H1 (cell line): ENCODE data around the gene PIGS.

Source experiments
- GABPA ChIP-seq: IDR thresholded peaks from 2 replicates; pipeline ENCODE4 v1.6.1; 2011; ENCODE audit warnings: mild to moderate bottlenecking, low read length, moderate library complexity, borderline replicate concordance; ENCODE audit not compliant: insufficient read depth
- HDAC2 ChIP-seq, 2 experiments: fragments of 300-600 bp in 1 of 2; sonication (generic) in 1 of 2; IDR thresholded peaks; 2 replicates each; pipeline ENCODE4 v1.6.1; 2011 to 2012; ENCODE audit warnings: low read depth in 2 of 2, low read length in 2 of 2, mild to moderate bottlenecking in 2 of 2, moderate library complexity in 2 of 2, borderline replicate concordance in 1 of 2, inconsistent platforms in 1 of 2
- JUN ChIP-seq: IDR thresholded peaks from 2 replicates; pipeline ENCODE4 v1.6.1; 2011; ENCODE audit warnings: low read depth, mild to moderate bottlenecking, improper control_type of control experiment, low read length
- TF ChIP-seq, protein P1 (sequence below), 3 experiments: IDR thresholded peaks; 1 replicate in 2 of 3; 2 replicates in 1 of 3; pipeline versions ENCODE4 v1.5.1 to v1.6.1; 2011; ENCODE audit warnings: low read length in 3 of 3, mild to moderate bottlenecking in 3 of 3, inconsistent platforms in 2 of 3, low read depth in 1 of 3, moderate library complexity in 1 of 3; ENCODE audit not compliant: insufficient read depth in 1 of 3; ENCODE audit errors: control extremely low read depth in 1 of 3

DNA sequence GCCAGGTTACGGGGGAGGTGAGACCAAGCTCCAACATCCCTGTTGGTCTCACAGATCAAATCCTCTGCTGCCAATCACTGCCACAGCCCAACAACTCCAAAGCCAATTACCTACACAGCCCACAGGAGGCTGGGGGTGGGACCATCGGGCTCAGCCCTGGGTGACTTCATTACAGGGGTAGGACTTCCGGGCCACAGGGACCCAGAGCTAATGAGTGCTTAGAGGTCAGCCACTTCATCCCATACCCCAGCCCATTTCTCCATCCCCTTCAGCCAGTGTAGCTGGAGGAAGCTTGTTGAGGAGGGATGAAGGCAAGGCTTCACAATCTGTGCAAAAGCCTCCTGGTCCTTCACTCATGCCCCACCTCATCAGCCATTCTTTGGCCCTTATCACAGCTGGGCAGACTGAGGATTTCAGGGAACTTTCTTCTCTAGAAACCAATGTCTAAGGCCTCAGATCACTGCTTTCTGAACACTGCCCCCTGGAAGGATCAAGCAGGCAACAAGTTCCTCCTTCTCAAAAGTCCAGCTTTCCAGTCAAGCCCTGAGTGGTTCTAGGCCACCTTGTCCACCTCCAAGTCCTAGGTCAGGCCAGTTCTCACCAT, 59.4 kb downstream of the PIGS start:
- TF ChIP-seq JUN (no peak), GABPA (no peak), HDAC2 (IDR thresholded peaks at IDR 0.05; ENCODE audit: borderline replicate concordance in 1 of 2, low read depth in 2 of 2, low read length in 2 of 2) (no peak)
- TF ChIP-seq, protein P1, sequence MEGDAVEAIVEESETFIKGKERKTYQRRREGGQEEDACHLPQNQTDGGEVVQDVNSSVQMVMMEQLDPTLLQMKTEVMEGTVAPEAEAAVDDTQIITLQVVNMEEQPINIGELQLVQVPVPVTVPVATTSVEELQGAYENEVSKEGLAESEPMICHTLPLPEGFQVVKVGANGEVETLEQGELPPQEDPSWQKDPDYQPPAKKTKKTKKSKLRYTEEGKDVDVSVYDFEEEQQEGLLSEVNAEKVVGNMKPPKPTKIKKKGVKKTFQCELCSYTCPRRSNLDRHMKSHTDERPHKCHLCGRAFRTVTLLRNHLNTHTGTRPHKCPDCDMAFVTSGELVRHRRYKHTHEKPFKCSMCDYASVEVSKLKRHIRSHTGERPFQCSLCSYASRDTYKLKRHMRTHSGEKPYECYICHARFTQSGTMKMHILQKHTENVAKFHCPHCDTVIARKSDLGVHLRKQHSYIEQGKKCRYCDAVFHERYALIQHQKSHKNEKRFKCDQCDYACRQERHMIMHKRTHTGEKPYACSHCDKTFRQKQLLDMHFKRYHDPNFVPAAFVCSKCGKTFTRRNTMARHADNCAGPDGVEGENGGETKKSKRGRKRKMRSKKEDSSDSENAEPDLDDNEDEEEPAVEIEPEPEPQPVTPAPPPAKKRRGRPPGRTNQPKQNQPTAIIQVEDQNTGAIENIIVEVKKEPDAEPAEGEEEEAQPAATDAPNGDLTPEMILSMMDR (IDR thresholded peaks at IDR 0.05; ENCODE audit: control extremely low read depth in 1 of 3, insufficient read depth in 1 of 3, low read depth in 1 of 3, low read length in 3 of 3), result no peak
